Measurements from ENCODE around the gene MXRA7. TPM values are rescaled to one million over a fixed set of nuclear protein-coding genes. Genes with fewer than 3 reads are reported as not detected.

MXRA7 gene
- total and polyA plus RNA-seq, 4 donors = 4.8 to 22.1 (median 11.3) TPM

DNA sequence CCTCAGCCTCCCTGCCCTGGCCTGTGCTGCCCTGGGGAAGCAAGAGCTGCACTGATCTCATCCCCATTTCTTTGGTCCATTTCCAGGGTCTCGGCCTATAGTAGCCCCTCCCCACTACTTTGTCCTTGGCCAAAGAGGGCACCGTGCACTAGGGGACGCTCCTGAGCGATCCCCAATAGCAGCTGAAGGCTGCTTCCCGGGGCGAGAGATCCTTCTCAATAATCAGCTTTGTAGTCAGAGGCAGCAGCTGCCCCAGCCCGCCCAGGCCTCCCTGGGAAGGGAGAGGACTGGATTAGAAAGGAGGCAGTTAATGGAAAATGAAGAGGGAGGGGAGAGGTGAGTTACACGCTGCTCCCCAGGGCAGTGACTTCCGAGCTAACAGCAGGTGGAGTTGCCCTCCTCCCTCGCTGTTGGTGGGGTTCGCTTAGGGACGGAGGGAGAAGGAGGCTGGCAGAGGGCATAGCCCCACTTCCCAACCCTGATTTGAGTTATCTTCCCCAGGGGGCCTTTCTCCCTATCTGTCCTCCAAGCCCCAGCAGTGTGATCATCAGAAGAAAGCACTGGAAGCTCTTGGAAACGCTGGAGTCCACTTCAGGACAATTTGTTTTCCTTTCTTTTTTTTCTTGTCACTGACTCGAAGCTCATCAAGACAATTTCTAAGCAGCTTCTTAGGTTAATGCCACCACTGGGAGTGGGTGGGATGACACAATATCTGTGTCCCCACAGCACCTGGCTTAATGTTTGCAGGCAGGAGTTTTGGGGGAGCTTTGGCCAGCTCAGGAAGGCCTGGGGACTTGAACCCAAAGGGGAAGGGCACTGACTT is 2.6 kb downstream of the MXRA7 start (continued):
- no peak for TF ChIP-seq CTCF (IDR thresholded peaks at IDR 0.05; ENCODE audit: low read depth, low read length, missing input control)
- TF ChIP-seq, protein P1, sequence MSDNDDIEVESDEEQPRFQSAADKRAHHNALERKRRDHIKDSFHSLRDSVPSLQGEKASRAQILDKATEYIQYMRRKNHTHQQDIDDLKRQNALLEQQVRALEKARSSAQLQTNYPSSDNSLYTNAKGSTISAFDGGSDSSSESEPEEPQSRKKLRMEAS (IDR thresholded peaks at IDR 0.05) = no peak
- TF ChIP-seq RAD21 (IDR thresholded peaks at IDR 0.05) = no peak

GRCh38 chr17:76706817-76707216 is 3.9 kb downstream of the MXRA7 start:
- H3K27ac ChIP-seq (ENCODE audit: low read depth in 1 of 2, low read length in 2 of 2) = no peak overlapping the region
- H3K9ac ChIP-seq (ENCODE audit: low read depth in 1 of 2, low read length in 2 of 2) = no peak overlapping the region
- TF ChIP-seq JUND (IDR thresholded peaks at IDR 0.05) = no peak
- TF ChIP-seq HNF4A (conservative IDR thresholded peaks at IDR 0.05) = no peak
- TF ChIP-seq HNF4G (IDR thresholded peaks at IDR 0.05) = no peak
- no peak for TF ChIP-seq CTCF (IDR thresholded peaks at IDR 0.05; ENCODE audit: low read depth, low read length, missing input control)
- no peak for TF ChIP-seq EGR1 (IDR thresholded peaks at IDR 0.05; ENCODE audit: low read depth in 2 of 2)
- no peak for TF ChIP-seq TAF1 (conservative IDR thresholded peaks at IDR 0.05)
- TF ChIP-seq, protein P1 (IDR thresholded peaks at IDR 0.05) = no peak
- TF ChIP-seq YY1 (IDR thresholded peaks at IDR 0.05) = no peak
- no peak for TF ChIP-seq RXRA (IDR thresholded peaks at IDR 0.05)
- TF ChIP-seq ZBTB33 (IDR thresholded peaks at IDR 0.05) = no peak
- TF ChIP-seq ATF3 (IDR thresholded peaks at IDR 0.05) = no peak
- no peaks in the 10 kb centered on the region for H3K27me3 ChIP-seq (ENCODE audit: control insufficient read depth in 4 of 4, insufficient read depth in 4 of 4, low read length in 3 of 4)
- WGBS = 89% methylated on average over 3 of the region's 3 CpGs
- no peak for DNase-seq (ENCODE audit: low spot score)
- H3K9me3 ChIP-seq (ENCODE audit: control insufficient read depth in 4 of 4, low read length in 3 of 4) = no peaks in the 10 kb centered on the region
- no peak overlapping the region for H3K4me3 ChIP-seq (ENCODE audit: low read depth in 1 of 3, low read length in 3 of 3)
- peaks cover 0 to 11% (median 7%) of the 10 kb centered on the region in 4 donors for H3K4me1 ChIP-seq (ENCODE audit: control insufficient read depth in 4 of 4, insufficient read depth in 4 of 4, low read length in 3 of 4)
- no peaks in the 10 kb centered on the region for H3K36me3 ChIP-seq (ENCODE audit: control insufficient read depth in 4 of 4, insufficient read depth in 3 of 4, low read depth in 1 of 4, low read length in 3 of 4)

All from liver (tissue), 9 donors.